Hippocampal formation (tissue), 2 donors: Measurements from ENCODE around the gene OVAAL.

Source experiments
- DNase-seq, 2 donors: peaks; one replicate each; lab custom pipeline; 2025; lab: John Stamatoyannopoulos, UW

OVAAL gene

GRCh38 chr1:180571060-180571831 lies 12.5 kb downstream of the OVAAL start:
- DNase-seq, result no peak

- no peak for DNase-seq
These were observed 13.3 kb downstream of the OVAAL start for GRCh38 chr1:180571832-180572636.

GRCh38 chr1:180572760-180573159 lies 14.0 kb downstream of the OVAAL start:
- no peak for DNase-seq

GRCh38 chr1:180574031-180574713 lies 15.4 kb downstream of the OVAAL start:
- no peak for DNase-seq

- DNase-seq, result no peak
These were observed 18.6 kb downstream of the OVAAL start for GRCh38 chr1:180577361-180577760.

GRCh38 chr1:180579961-180580611 lies 21.3 kb downstream of the OVAAL start:
- DNase-seq, result no peak

- no peak for DNase-seq
These were observed 22.9 kb downstream of the OVAAL start for GRCh38 chr1:180581635-180582039.

GRCh38 chr1:180584869-180585268 lies 26.1 kb downstream of the OVAAL start:
- no peak for DNase-seq

GRCh38 chr1:180585994-180586359 lies 27.2 kb downstream of the OVAAL start:
- no peak for DNase-seq

GRCh38 chr1:180586671-180587155 lies 27.9 kb downstream of the OVAAL start:
- DNase-seq, result no peak

GRCh38 chr1:180588121-180588520 lies 29.4 kb downstream of the OVAAL start:
- DNase-seq, result no peak

GRCh38 chr1:180590889-180591288 lies 32.1 kb downstream of the OVAAL start:
- DNase-seq, result no peak

GRCh38 chr1:180593382-180593781 lies 34.6 kb downstream of the OVAAL start:
- DNase-seq, result no peak

- no peak for DNase-seq
These were observed 36.0 kb downstream of the OVAAL start for GRCh38 chr1:180594723-180595122.

GRCh38 chr1:180595966-180596365 lies 37.2 kb downstream of the OVAAL start:
- no peak for DNase-seq

- no peak for DNase-seq
These were observed 38.8 kb downstream of the OVAAL start for GRCh38 chr1:180597520-180597919.

GRCh38 chr1:180598333-180598974 lies 39.7 kb downstream of the OVAAL start:
- no peak for DNase-seq

- no peak for DNase-seq
These were observed 41.6 kb downstream of the OVAAL start for GRCh38 chr1:180600343-180600742.

- DNase-seq, result no peak
These were observed 42.7 kb downstream of the OVAAL start for GRCh38 chr1:180601512-180601911.

- no peak for DNase-seq
These were observed 44.6 kb downstream of the OVAAL start for GRCh38 chr1:180603223-180603849.

GRCh38 chr1:180603850-180604226 lies 45.1 kb downstream of the OVAAL start:
- no peak for DNase-seq
